Measurements from ENCODE around the gene ZDHHC18. TPM values are rescaled to one million over a fixed set of nuclear protein-coding genes. Genes with fewer than 3 reads are reported as not detected.
"Not testable (repeated sequence)": the region's sequence is repeated elsewhere in the genome, so short reads cannot be mapped to it uniquely, and the experiment has no call there.

Gene ZDHHC18
- total RNA-seq, 4 donors from 2014 or later = 14.1 to 28.4 (median 18.8) TPM

- no peak for DNase-seq (ENCODE audit: low spot score in 2 of 2)
- WGBS, 2 donors = 83 to 87% methylated on average over 16 of the region's 16 CpGs
- no peak overlapping the region for H3K4me3 ChIP-seq (ENCODE audit: low read depth, poor library complexity, severe bottlenecking)
- no peak for TF ChIP-seq POLR2A (IDR thresholded peaks at IDR 0.05)
- TF ChIP-seq, protein P1, sequence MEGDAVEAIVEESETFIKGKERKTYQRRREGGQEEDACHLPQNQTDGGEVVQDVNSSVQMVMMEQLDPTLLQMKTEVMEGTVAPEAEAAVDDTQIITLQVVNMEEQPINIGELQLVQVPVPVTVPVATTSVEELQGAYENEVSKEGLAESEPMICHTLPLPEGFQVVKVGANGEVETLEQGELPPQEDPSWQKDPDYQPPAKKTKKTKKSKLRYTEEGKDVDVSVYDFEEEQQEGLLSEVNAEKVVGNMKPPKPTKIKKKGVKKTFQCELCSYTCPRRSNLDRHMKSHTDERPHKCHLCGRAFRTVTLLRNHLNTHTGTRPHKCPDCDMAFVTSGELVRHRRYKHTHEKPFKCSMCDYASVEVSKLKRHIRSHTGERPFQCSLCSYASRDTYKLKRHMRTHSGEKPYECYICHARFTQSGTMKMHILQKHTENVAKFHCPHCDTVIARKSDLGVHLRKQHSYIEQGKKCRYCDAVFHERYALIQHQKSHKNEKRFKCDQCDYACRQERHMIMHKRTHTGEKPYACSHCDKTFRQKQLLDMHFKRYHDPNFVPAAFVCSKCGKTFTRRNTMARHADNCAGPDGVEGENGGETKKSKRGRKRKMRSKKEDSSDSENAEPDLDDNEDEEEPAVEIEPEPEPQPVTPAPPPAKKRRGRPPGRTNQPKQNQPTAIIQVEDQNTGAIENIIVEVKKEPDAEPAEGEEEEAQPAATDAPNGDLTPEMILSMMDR (IDR thresholded peaks at IDR 0.05) = no peak
- intact Hi-C loops (cut with DNase I; ENCODE audit: low total_unique reads) = no loop called here
Observed at GRCh38 chr1:26832249-26832960, 5.9 kb downstream of the ZDHHC18 start.

DNA sequence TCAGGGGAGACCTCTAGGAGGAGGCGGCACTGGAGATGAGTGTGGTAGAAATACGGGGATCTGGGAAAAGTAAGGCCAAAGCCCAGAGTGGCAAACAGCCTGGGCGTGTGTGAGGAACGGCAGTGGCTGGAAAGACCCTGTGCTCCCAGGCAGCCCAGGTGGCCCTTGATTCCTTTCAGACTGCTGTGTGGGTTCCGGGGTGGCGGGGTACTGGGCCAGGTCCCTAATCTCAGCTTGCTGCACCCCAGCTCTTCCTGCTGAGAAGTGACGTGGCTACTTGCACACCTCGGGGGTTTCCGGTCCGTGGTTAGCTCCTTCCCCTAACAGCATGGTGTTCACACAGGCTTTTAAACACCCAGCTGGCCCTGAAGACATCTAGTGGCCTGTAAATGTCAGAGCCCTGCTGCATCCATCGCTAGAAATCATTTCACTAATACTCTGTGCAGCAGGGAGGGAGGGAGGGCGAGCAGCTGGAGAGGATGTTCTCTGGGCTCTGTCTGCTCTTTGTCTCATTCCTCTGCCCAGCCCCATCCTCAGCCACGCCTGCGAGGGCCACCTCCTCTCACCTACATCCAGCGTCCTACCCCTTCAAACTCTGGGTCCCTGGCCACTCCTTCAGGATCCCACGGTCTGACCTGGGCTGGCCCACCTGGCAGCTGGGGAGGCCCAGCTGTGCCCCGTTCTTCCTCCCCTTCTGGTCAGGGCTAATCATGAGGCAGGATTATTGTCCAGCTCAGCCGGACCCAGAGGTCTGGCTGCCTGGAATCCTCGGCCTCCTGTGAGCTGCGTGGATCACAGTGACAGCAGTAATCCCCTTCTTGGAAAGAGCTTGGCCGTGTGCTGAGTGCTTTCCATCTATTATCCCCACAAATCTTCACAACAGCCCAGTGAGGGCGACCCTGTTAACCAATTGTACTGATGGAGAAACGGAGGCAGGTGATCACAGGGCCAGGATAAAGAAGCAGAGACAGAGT lies 7.2 kb downstream of the ZDHHC18 start:
- H3K4me3 ChIP-seq (ENCODE audit: low read depth, poor library complexity, severe bottlenecking) = no peak overlapping the region
- 81 to 85% methylated on average over 23 of the region's 23 CpGs for WGBS, 2 donors
- DNase-seq (ENCODE audit: low spot score in 2 of 2) = no peak
- intact Hi-C loops (cut with DNase I; ENCODE audit: low total_unique reads) = no loop called here
- TF ChIP-seq, protein P1 (IDR thresholded peaks at IDR 0.05) = no peak
- TF ChIP-seq POLR2A (IDR thresholded peaks at IDR 0.05) = no peak

GRCh38 chr1:26837665-26838064 lies 11.2 kb downstream of the ZDHHC18 start:
- DNase-seq (ENCODE audit: low spot score in 2 of 2); intact Hi-C loops (cut with DNase I; ENCODE audit: low total_unique reads); H3K4me3 ChIP-seq (ENCODE audit: low read depth, poor library complexity, severe bottlenecking): not testable (repeated sequence)
- WGBS, 2 donors = 91 to 93% methylated on average over 5 of the region's 5 CpGs

GRCh38 chr1:26838474-26839338 lies 12.2 kb downstream of the ZDHHC18 start:
- H3K4me3 ChIP-seq (ENCODE audit: low read depth, poor library complexity, severe bottlenecking) = no peak overlapping the region
- 81 to 84% methylated on average over 8 of the region's 8 CpGs for WGBS, 2 donors
- intact Hi-C loops (cut with DNase I; ENCODE audit: low total_unique reads) = no loop called here
- DNase-seq (ENCODE audit: low spot score in 2 of 2) = no peak
- TF ChIP-seq, protein P1 (IDR thresholded peaks at IDR 0.05) = no peak
- TF ChIP-seq POLR2A (IDR thresholded peaks at IDR 0.05) = no peak

DNA sequence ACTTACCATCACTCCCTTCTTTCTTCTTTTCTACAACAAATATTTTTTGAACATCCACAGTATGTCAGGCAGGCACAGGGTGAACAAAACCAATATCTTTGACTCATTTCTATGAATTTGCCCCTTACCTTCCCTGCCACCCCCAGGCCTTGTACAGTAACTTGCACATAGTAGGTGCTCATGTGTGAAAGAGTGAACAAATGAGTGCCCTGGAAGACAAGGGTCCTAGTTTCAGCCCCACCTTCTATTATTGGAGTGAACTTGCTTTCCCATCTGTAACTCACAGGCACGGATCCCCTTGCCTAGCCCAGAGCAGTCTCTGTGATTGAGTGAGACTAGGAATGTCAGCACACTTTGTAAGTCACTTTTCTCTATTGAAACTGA lies 12.8 kb downstream of the ZDHHC18 start:
- no peak overlapping the region for H3K4me3 ChIP-seq (ENCODE audit: low read depth, poor library complexity, severe bottlenecking)
- 92 to 95% methylated on average over 1 of the region's 1 CpG for WGBS, 2 donors
- intact Hi-C loops (cut with DNase I; ENCODE audit: low total_unique reads) = no loop called here
- TF ChIP-seq POLR2A (IDR thresholded peaks at IDR 0.05) = no peak
- TF ChIP-seq, protein P1 (IDR thresholded peaks at IDR 0.05) = no peak
- DNase-seq (ENCODE audit: low spot score in 2 of 2) = no peak

Data from lower leg skin (tissue), 4 donors.